ENCODE measurements around the gene TMEM260. TPM values are rescaled to one million over a fixed set of nuclear protein-coding genes. Genes with fewer than 3 reads are reported as not detected.

TMEM260 gene
- total and polyA plus RNA-seq, 10 of the 15 experiments (the other 5 are each of a cell fraction or from before 2014, with no cell fraction given), result 3.2 to 13.6 (median 11.0) TPM

GRCh38 chr14:56603648-56604047 is 24.1 kb downstream of the TMEM260 start (continued):
- TF ChIP-seq ZZZ3 (IDR thresholded peaks at IDR 0.05; ENCODE audit: control insufficient read depth, insufficient read length, low read depth) (no peak), TAF1 (IDR thresholded peaks at IDR 0.05; ENCODE audit: borderline replicate concordance, low read depth, low read length) (no peak)

DNA sequence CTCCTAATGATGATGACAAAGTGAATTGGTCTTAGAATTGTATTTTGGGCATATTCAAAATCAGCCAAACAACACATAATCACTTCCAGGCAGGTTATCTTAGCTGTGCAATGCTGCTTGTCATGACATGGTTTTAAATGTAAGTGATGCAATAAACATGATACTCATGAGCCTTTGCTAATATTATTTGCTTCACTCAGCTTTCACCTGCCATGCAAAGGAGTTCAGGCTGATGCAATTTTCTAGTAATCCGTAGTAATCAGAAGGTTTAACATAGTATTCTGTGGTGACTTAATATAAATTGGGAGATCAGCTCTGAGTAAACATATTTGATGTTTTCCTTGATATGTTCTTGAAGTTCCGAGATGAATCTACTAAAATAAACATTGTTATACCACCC is 29.1 kb downstream of the TMEM260 start:
- Histone ChIP-seq H4K20me1 (ENCODE audit: control insufficient read depth, insufficient read depth) (no peaks in the 10 kb centered on the region), H3K9me3 (replicated peaks; ENCODE audit: control insufficient read depth, insufficient read depth, low read length) (no peaks in the 10 kb centered on the region), H3K79me2 (ENCODE audit: control insufficient read depth, insufficient read depth, low read length) (no peaks in the 10 kb centered on the region), H2AFZ (ENCODE audit: control insufficient read depth, low read depth, low read length) (no peak overlapping the region), H3K9ac (ENCODE audit: control insufficient read depth, insufficient read depth, low read length) (no peak overlapping the region), H3K4me1 (ENCODE audit: control insufficient read depth, insufficient read depth, low read length) (no peaks in the 10 kb centered on the region), H3K27me3 (replicated peaks in 1 of 2; ENCODE audit: control insufficient read depth in 2 of 2, insufficient read depth in 2 of 2, low read length in 1 of 2) (no peaks in the 10 kb centered on the region), H3K27ac (ENCODE audit: control insufficient read depth, insufficient read depth) (no peak overlapping the region), H3K4me3 (no peak overlapping the region), H3K4me2 (ENCODE audit: control insufficient read depth, insufficient read depth) (no peak overlapping the region), H3K36me3 (ENCODE audit: control insufficient read depth in 2 of 2, insufficient read depth in 2 of 2, low read length in 1 of 2) (peaks cover 0 to 5% of the 10 kb centered on the region in 2 experiments; a peak in 1 of 4 replicates)
- RAD21 ChIA-PET (ENCODE audit: unreplicated experiment), result no interaction called here
- CTCF ChIA-PET, result interaction anchor here (1.2 kb wide), 1 partner anchor 11 kb away, joined by 3 read pairs; no protein-coding TSS in a partner anchor
- POLR2A ChIA-PET, result no interaction called here
- BruUV-seq (replicated peaks), result no TSS peak
- in situ Hi-C loops (cut with MboI), result no loop called here
- DNase-seq (ENCODE audit: low read depth, low spot score) (no peak), ATAC-seq (no peak), FAIRE-seq (no peak)
- 93% methylated on average over 2 of the region's 2 CpGs for WGBS (ENCODE audit: insufficient coverage, insufficient replicate concordance, low lambda C conversion rate, missing lambda C conversion rate)
- no peak for TF ChIP-seq FOS (IDR thresholded peaks at IDR 0.05; ENCODE audit: borderline replicate concordance, extremely low read depth, insufficient read length)
- no peak for TF ChIP-seq HCFC1 (IDR thresholded peaks at IDR 0.05; ENCODE audit: low read length)
- TF ChIP-seq HSF1 (IDR thresholded peaks at IDR 0.05; ENCODE audit: low read depth, low read length), result no peak
- TF ChIP-seq SIN3A (IDR thresholded peaks at IDR 0.05; ENCODE audit: low read depth, low read length), result no peak
- TF ChIP-seq RUNX3 (IDR thresholded peaks at IDR 0.05; ENCODE audit: low read length), result no peak
- no peak for TF ChIP-seq BRCA1 (IDR thresholded peaks at IDR 0.05; ENCODE audit: low read depth, low read length)
- TF ChIP-seq NKRF (conservative IDR thresholded peaks at IDR 0.05), result no peak
- no peak for TF ChIP-seq SUPT20H (IDR thresholded peaks at IDR 0.05; ENCODE audit: borderline replicate concordance, control insufficient read depth, low read depth, low read length)
- no peak for TF ChIP-seq CREB1 (IDR thresholded peaks at IDR 0.05; ENCODE audit: low read depth)
- TF ChIP-seq, protein P1, sequence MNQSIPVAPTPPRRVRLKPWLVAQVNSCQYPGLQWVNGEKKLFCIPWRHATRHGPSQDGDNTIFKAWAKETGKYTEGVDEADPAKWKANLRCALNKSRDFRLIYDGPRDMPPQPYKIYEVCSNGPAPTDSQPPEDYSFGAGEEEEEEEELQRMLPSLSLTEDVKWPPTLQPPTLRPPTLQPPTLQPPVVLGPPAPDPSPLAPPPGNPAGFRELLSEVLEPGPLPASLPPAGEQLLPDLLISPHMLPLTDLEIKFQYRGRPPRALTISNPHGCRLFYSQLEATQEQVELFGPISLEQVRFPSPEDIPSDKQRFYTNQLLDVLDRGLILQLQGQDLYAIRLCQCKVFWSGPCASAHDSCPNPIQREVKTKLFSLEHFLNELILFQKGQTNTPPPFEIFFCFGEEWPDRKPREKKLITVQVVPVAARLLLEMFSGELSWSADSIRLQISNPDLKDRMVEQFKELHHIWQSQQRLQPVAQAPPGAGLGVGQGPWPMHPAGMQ (IDR thresholded peaks at IDR 0.05; ENCODE audit: borderline replicate concordance), result no peak
- no peak for TF ChIP-seq RAD21 (IDR thresholded peaks at IDR 0.05; ENCODE audit: insufficient read depth, low read depth, low read length)
- TF ChIP-seq NFYB (IDR thresholded peaks at IDR 0.05; ENCODE audit: insufficient read depth, low read depth, low read length), result no peak
- no peak for TF ChIP-seq ZBED1 (IDR thresholded peaks at IDR 0.05; ENCODE audit: borderline replicate concordance)
- no peak for TF ChIP-seq NBN (IDR thresholded peaks at IDR 0.05)
- TF ChIP-seq TCF3 (IDR thresholded peaks at IDR 0.05; ENCODE audit: borderline replicate concordance, insufficient read depth, low read depth, low read length), result no peak
- TF ChIP-seq MYC (IDR thresholded peaks at IDR 0.05; ENCODE audit: insufficient read depth, insufficient read length, insufficient replicate concordance, low read length, severe bottlenecking), result no peak
- intact Hi-C loops (cut with micrococcal nuclease; ENCODE audit: unreplicated experiment), result no loop called here
- SMC1A ChIA-PET (ENCODE audit: uncharacterized antibody, unreplicated experiment), result no interaction called here

Measured in GM12878 (cell line).